Panc1 (cell line): ENCODE data around the gene KLC1. TPM values are rescaled to one million over a fixed set of nuclear protein-coding genes. Genes with fewer than 3 reads are reported as not detected.

Experiments used
- ATAC-seq: fragments of 200-7000 bp; cut with Tn5 transposase; 2 replicates; pipeline ENCODE4 v1.9.1; 2020; ENCODE audit warnings: mild to moderate bottlenecking, moderate library complexity
- BruUV-seq: library from RNA; stranded (reverse); fragments of 400-500 nt; replicated peaks from 2 replicates; lab custom pipeline; 2021; lab: Mats Ljungman, UMichigan
- CTCF ChIA-PET: fragments of 300-600 bp; sonication (Branson Sonifier 250); formaldehyde crosslinking; loops from one replicate; lab custom pipeline; 2022; ENCODE audit warnings: antibody characterized with exemption; lab: Charles Lee
- POLR2A ChIA-PET: fragments of 300-600 bp; sonication (Branson Sonifier 250); formaldehyde crosslinking; loops from one replicate; lab custom pipeline; 2022; ENCODE audit warnings: antibody characterized with exemption; lab: Charles Lee
- DNase-seq: peaks from one replicate; pipeline ENCODE4 v3.0.0-alpha.2; 2010; ENCODE audit warnings: low read depth, low spot score
- H3K27ac ChIP-seq: 2 replicates; pipeline ENCODE4 v1.5.1; 2011; ENCODE audit warnings: mild to moderate bottlenecking, low read length, inconsistent platforms
- H3K27me3 ChIP-seq: fragments of 200-500 bp; sonication (Bioruptor generic); 2 replicates; pipeline ENCODE4 v1.6.0; 2014; ENCODE audit warnings: low read length, inconsistent platforms; ENCODE audit not compliant: control insufficient read depth, insufficient read depth
- H3K36me3 ChIP-seq: fragments of 200-500 bp; sonication (Bioruptor generic); 2 replicates; pipeline ENCODE4 v1.5.1; 2014; ENCODE audit warnings: inconsistent platforms, mild to moderate bottlenecking, low read length, moderate library complexity; ENCODE audit not compliant: control insufficient read depth, insufficient read depth
- H3K4me1 ChIP-seq: 2 replicates; pipeline ENCODE4 v1.5.1; 2011; ENCODE audit warnings: inconsistent platforms, mild to moderate bottlenecking, low read length, moderate library complexity; ENCODE audit not compliant: control insufficient read depth, insufficient read depth
- H3K4me3 ChIP-seq, 2 experiments: 2 replicates each; pipeline ENCODE4 v1.5.1; 2011 to 2012; ENCODE audit warnings: low read depth in 2 of 2, low read length in 2 of 2, mild to moderate bottlenecking in 2 of 2, inconsistent platforms in 1 of 2, moderate library complexity in 1 of 2
- H3K9me3 ChIP-seq: fragments of 200-500 bp; sonication (Bioruptor generic); 2 replicates; pipeline ENCODE4 v1.5.1; 2014; ENCODE audit warnings: low read depth, mild to moderate bottlenecking, inconsistent platforms, low read length, moderate library complexity; ENCODE audit not compliant: control insufficient read depth, insufficient read depth
- CTCF ChIP-seq: fragments of 450-650 bp; IDR thresholded peaks from 2 replicates; pipeline ENCODE4 v1.5.1; 2017; ENCODE audit warnings: mild to moderate bottlenecking
- POLR2AphosphoS5 ChIP-seq: IDR thresholded peaks from 2 replicates; pipeline ENCODE4 v1.6.1; 2012; ENCODE audit warnings: mild to moderate bottlenecking, low read depth, low read length, moderate library complexity
- SIN3A ChIP-seq: IDR thresholded peaks from 2 replicates; pipeline ENCODE4 v1.6.1; 2012; ENCODE audit warnings: low read depth, mild to moderate bottlenecking, low read length, moderate library complexity, borderline replicate concordance; ENCODE audit not compliant: insufficient read depth
- TCF7L2 ChIP-seq: IDR thresholded peaks from 2 replicates; pipeline ENCODE4 v1.6.1; 2011; ENCODE audit warnings: mild to moderate bottlenecking, low read depth, low read length, inconsistent platforms
- in situ Hi-C: cut with HindIII; loops from 2 replicates; pipeline ENCODE4 v1.10.0; 2016; ENCODE audit warnings: low sequenced_read_pairs, low pct_unique_long_range_greater_than_20kb
- intact Hi-C: fragments of 100-400 bp; cut with micrococcal nuclease; formaldehyde crosslinking; loops from one replicate; pipeline ENCODE4 v1.10.0; 2022; ENCODE audit not compliant: unreplicated experiment
- total RNA-seq: library from RNA; stranded (reverse); gene quantifications from one replicate; pipeline ENCODE4 v1.2.1, GENCODE V29; 2021; ENCODE audit not compliant: unreplicated experiment
- TF ChIP-seq, protein P1 (sequence below), 2 experiments: IDR thresholded peaks; 2 replicates each; pipeline ENCODE4 v1.6.1; 2011 to 2012; ENCODE audit warnings: low read depth in 2 of 2, control low read depth in 1 of 2, low read length in 1 of 2, mild to moderate bottlenecking in 1 of 2, moderate library complexity in 1 of 2; ENCODE audit not compliant: insufficient read depth in 1 of 2

Gene KLC1
- total RNA-seq, 1 experiment from 2014 or later, result 98.0 TPM

DNA sequence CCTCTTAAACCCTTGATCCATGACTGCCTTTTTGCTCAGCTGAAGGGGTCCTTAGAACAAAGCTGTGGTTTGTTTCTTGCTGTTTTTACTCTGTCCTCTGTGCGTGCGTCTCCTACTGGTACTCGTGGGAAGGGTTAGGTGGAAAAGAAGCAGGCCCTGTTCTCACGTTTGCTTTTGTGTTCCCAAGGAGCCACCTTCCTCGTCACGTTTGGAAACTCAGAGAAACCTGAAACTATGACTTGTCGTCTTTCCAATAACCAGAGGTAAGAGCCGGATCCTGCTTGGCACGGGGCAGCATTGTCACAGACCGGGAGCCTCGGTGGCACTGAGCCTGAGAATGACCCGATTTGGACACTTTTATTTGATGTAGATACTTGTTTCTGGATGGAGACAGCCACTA lies 99.7 kb downstream of the KLC1 start:
- no peaks in the 10 kb centered on the region; the same call in 1 of the 2 replicates for H3K36me3 ChIP-seq
- intact Hi-C loops, result no loop called here
- no peak overlapping the region for H3K27ac ChIP-seq
- no peaks in the 10 kb centered on the region for H3K9me3 ChIP-seq
- H3K27me3 ChIP-seq, result no peaks in the 10 kb centered on the region
- ATAC-seq, result no peak
- no peak for DNase-seq
- ChIA-PET POLR2A (no interaction called here), CTCF (no interaction called here)
- no peaks in the 10 kb centered on the region for H3K4me1 ChIP-seq
- TF ChIP-seq TCF7L2 (no peak), POLR2AphosphoS5 (no peak)
- in situ Hi-C loops, result no loop called here
- no TSS peak for BruUV-seq
- H3K4me3 ChIP-seq, result no peak overlapping the region

GRCh38 chr14:103729496-103730448 lies 100.8 kb downstream of the KLC1 start:
- Histone ChIP-seq H3K4me3 (no peak overlapping the region), H3K4me1 (no peaks in the 10 kb centered on the region), H3K27me3 (no peaks in the 10 kb centered on the region), H3K27ac (no peak overlapping the region), H3K9me3 (no peaks in the 10 kb centered on the region), H3K36me3 (no peaks in the 10 kb centered on the region; the same call in 1 of the 2 replicates)
- in situ Hi-C loops, result no loop called here
- no peak for DNase-seq
- TSS peak; percentile 53 for BruUV-seq
- intact Hi-C loops, result no loop called here
- ChIA-PET CTCF (interaction anchor here (0.5 kb wide), 1 partner anchor 204 kb away, joined by 3 read pairs; no protein-coding TSS in a partner anchor), POLR2A (no interaction called here)
- no peak for ATAC-seq
- no peak for TF ChIP-seq TCF7L2

DNA sequence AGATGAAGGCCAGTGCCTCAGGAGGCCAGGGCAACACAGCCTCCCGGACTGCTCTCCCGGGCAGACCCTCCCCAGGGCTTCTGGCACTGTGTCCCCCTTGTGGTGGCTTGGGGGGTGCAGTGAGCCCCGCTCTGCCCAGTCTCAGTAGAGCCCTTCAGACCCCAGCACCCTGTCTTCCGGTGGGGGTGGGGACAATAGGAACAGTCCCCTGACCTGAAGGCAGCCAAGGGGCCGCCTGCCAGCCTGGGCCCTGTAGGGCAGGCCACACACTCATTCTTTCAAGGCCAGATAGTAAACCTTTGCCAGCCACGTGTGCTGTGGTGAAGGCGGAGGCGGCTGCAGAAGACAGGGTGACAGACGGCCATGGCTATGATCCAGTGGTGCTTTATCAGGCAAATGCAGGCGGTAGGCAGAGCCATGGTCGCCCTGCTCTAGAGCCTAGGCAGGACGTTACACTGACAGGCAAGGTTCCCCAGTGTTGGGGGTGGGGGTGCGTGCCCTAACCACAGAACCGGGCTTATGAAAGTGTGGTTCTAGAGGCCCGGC lies 101.6 kb downstream of the KLC1 start:
- intact Hi-C loops, result no loop called here
- Histone ChIP-seq H3K4me3 (no peak overlapping the region), H3K27ac (no peak overlapping the region), H3K4me1 (no peaks in the 10 kb centered on the region), H3K36me3 (no peaks in the 10 kb centered on the region; the same call in 1 of the 2 replicates), H3K9me3 (no peaks in the 10 kb centered on the region), H3K27me3 (no peaks in the 10 kb centered on the region)
- no TSS peak for BruUV-seq
- TF ChIP-seq SIN3A (no peak), POLR2AphosphoS5 (no peak), CTCF (no peak), TCF7L2 (no peak)
- TF ChIP-seq, protein P1, sequence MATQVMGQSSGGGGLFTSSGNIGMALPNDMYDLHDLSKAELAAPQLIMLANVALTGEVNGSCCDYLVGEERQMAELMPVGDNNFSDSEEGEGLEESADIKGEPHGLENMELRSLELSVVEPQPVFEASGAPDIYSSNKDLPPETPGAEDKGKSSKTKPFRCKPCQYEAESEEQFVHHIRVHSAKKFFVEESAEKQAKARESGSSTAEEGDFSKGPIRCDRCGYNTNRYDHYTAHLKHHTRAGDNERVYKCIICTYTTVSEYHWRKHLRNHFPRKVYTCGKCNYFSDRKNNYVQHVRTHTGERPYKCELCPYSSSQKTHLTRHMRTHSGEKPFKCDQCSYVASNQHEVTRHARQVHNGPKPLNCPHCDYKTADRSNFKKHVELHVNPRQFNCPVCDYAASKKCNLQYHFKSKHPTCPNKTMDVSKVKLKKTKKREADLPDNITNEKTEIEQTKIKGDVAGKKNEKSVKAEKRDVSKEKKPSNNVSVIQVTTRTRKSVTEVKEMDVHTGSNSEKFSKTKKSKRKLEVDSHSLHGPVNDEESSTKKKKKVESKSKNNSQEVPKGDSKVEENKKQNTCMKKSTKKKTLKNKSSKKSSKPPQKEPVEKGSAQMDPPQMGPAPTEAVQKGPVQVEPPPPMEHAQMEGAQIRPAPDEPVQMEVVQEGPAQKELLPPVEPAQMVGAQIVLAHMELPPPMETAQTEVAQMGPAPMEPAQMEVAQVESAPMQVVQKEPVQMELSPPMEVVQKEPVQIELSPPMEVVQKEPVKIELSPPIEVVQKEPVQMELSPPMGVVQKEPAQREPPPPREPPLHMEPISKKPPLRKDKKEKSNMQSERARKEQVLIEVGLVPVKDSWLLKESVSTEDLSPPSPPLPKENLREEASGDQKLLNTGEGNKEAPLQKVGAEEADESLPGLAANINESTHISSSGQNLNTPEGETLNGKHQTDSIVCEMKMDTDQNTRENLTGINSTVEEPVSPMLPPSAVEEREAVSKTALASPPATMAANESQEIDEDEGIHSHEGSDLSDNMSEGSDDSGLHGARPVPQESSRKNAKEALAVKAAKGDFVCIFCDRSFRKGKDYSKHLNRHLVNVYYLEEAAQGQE (IDR thresholded peaks at IDR 0.05; ENCODE audit: insufficient read depth in 1 of 2, low read depth in 2 of 2, low read length in 1 of 2), result no peak
- DNase-seq, result no peak
- ATAC-seq, result no peak
- in situ Hi-C loops, result no loop called here
- POLR2A ChIA-PET, result no interaction called here
- CTCF ChIA-PET, result interaction anchor here (0.5 kb wide), 1 partner anchor 203 kb away, joined by 3 read pairs; no protein-coding TSS in a partner anchor
